DOHH2 (cell line): ENCODE results near the gene ABLIM3.

Source experiments
- H3F3A ChIP-seq: fragments of 200-600 bp; sonication (generic), shearing (Covaris generic); 2 replicates; pipeline ENCODE4 v1.6.0; 2016; ENCODE audit warnings: antibody characterized with exemption, mild to moderate bottlenecking; ENCODE audit not compliant: control insufficient read depth, insufficient read depth
- H3K27ac ChIP-seq: fragments of 200-600 bp; sonication (generic); 2 replicates; pipeline ENCODE4 v1.5.1; 2014; ENCODE audit warnings: low read depth, mild to moderate bottlenecking, low read length, moderate library complexity
- H3K27me3 ChIP-seq: fragments of 200-600 bp; sonication (generic); 2 replicates; pipeline ENCODE4 v1.6.1; 2014; ENCODE audit warnings: mild to moderate bottlenecking, low read length, mixed read lengths; ENCODE audit not compliant: control insufficient read depth
- H3K36me3 ChIP-seq: fragments of 200-600 bp; sonication (generic); 2 replicates; pipeline ENCODE4 v1.6.1; 2014; ENCODE audit warnings: mild to moderate bottlenecking, low read length, moderate library complexity, mixed read lengths; ENCODE audit not compliant: control insufficient read depth
- H3K4me1 ChIP-seq: fragments of 200-600 bp; sonication (generic); 2 replicates; pipeline ENCODE4 v1.6.1; 2014; ENCODE audit warnings: mild to moderate bottlenecking, low read length, mixed read lengths; ENCODE audit not compliant: control insufficient read depth
- H3K4me2 ChIP-seq: fragments of 200-600 bp; sonication (generic); 2 replicates; pipeline ENCODE4 v1.6.0; 2014; ENCODE audit warnings: mild to moderate bottlenecking, low read length, moderate library complexity
- H3K4me3 ChIP-seq: fragments of 200-600 bp; sonication (generic); 2 replicates; pipeline ENCODE4 v1.5.1; 2014; ENCODE audit warnings: mild to moderate bottlenecking, low read length, mixed read lengths
- H3K79me2 ChIP-seq: fragments of 200-600 bp; sonication (generic); 2 replicates; pipeline ENCODE4 v1.6.1; 2014; ENCODE audit warnings: mild to moderate bottlenecking, low read length, mixed read lengths; ENCODE audit not compliant: control insufficient read depth
- H3K9me2 ChIP-seq: fragments of 200-600 bp; sonication (generic); replicated peaks from 2 replicates; pipeline ENCODE4 v1.6.1; 2014; ENCODE audit warnings: mild to moderate bottlenecking, low read length, mixed read lengths; ENCODE audit not compliant: control insufficient read depth
- H3K9me3 ChIP-seq: fragments of 200-600 bp; sonication (generic); 2 replicates; pipeline ENCODE4 v1.6.1; 2014; ENCODE audit warnings: antibody characterized with exemption, low read length, mixed read lengths; ENCODE audit not compliant: control insufficient read depth, insufficient read depth
- H4K20me1 ChIP-seq: fragments of 200-600 bp; sonication (generic); 2 replicates; pipeline ENCODE4 v1.6.0; 2014; ENCODE audit warnings: low read depth, mild to moderate bottlenecking, antibody characterized with exemption, low read length, moderate library complexity; ENCODE audit not compliant: control insufficient read depth, insufficient read depth
- CTCF ChIP-seq: fragments of 200-600 bp; sonication (generic); IDR thresholded peaks from one replicate; pipeline ENCODE4 v1.5.1; 2014; ENCODE audit warnings: antibody characterized with exemption, mild to moderate bottlenecking, low read depth, low read length; ENCODE audit not compliant: poor library complexity, severe bottlenecking
- EZH2phosphoT487 ChIP-seq: fragments of 200-600 bp; sonication (generic); IDR thresholded peaks from 2 replicates; pipeline ENCODE4 v1.6.1; 2017; ENCODE audit warnings: borderline replicate concordance, mild to moderate bottlenecking, antibody characterized with exemption, low read length, moderate library complexity, mixed read lengths

Gene ABLIM3

GRCh38 chr5:149162401-149163084, 21.2 kb downstream of the ABLIM3 start:
- Histone ChIP-seq H3K9me3 (no peaks in the 10 kb centered on the region), H3K79me2 (no peaks in the 10 kb centered on the region), H3K9me2 (no peaks in the 10 kb centered on the region), H3K4me2 (no peak overlapping the region), H3K36me3 (no peaks in the 10 kb centered on the region), H3K4me3 (no peak overlapping the region), H4K20me1 (no peaks in the 10 kb centered on the region), H3K27ac (no peak overlapping the region), H3K4me1 (no peaks in the 10 kb centered on the region), H3F3A (no peaks in the 10 kb centered on the region), H3K27me3 (peaks cover 10% of the 10 kb centered on the region)
- no peak for TF ChIP-seq EZH2phosphoT487
- no peak for TF ChIP-seq CTCF

- 0 out of 2 replicates have a peak, but pooled peaks cover 6% of the 10 kb centered on the region for H3K27me3 ChIP-seq
- H3K4me1 ChIP-seq: no peaks in the 10 kb centered on the region
- no peaks in the 10 kb centered on the region for H3F3A ChIP-seq
- H3K79me2 ChIP-seq: no peaks in the 10 kb centered on the region
- no peak overlapping the region for H3K27ac ChIP-seq
- no peaks in the 10 kb centered on the region for H3K9me3 ChIP-seq
- H3K9me2 ChIP-seq: no peaks in the 10 kb centered on the region
- H3K36me3 ChIP-seq: no peaks in the 10 kb centered on the region
- H3K4me2 ChIP-seq: no peak overlapping the region
- no peak overlapping the region for H3K4me3 ChIP-seq
- TF ChIP-seq CTCF: no peak
- TF ChIP-seq EZH2phosphoT487: no peak
- H4K20me1 ChIP-seq: no peaks in the 10 kb centered on the region
Measured at GRCh38 chr5:149164731-149165130, 23.4 kb downstream of the ABLIM3 start.

GRCh38 chr5:149166128-149166527, 24.8 kb downstream of the ABLIM3 start:
- Histone ChIP-seq H3K4me3 (no peak overlapping the region), H3K4me2 (no peak overlapping the region), H3K9me2 (no peaks in the 10 kb centered on the region), H4K20me1 (no peaks in the 10 kb centered on the region), H3K79me2 (no peaks in the 10 kb centered on the region), H3K4me1 (no peaks in the 10 kb centered on the region), H3K36me3 (no peaks in the 10 kb centered on the region), H3K27me3 (0 out of 2 replicates have a peak, but pooled peaks cover 6% of the 10 kb centered on the region), H3F3A (no peaks in the 10 kb centered on the region), H3K27ac (no peak overlapping the region), H3K9me3 (no peaks in the 10 kb centered on the region)
- TF ChIP-seq EZH2phosphoT487 (no peak), CTCF (no peak)
